IMR-90 (cell line): ENCODE measurements around the gene PIK3C2A. TPM values are rescaled to one million over a fixed set of nuclear protein-coding genes. Genes with fewer than 3 reads are reported as not detected.

Experiments
- ATAC-seq: fragments of 200-7000 bp; cut with Tn5 transposase; 2 replicates; pipeline ENCODE4 v1.9.1; 2020; ENCODE audit warnings: low read depth, mild to moderate bottlenecking, moderate library complexity
- BruUV-seq: library from RNA; stranded (reverse); fragments of 400-500 nt; replicated peaks from 2 replicates; lab custom pipeline; 2021; lab: Mats Ljungman, UMichigan
- CTCF ChIA-PET: fragments of 300-600 bp; formaldehyde crosslinking; extraction: SDS; loops from one replicate; lab custom pipeline; 2021; ENCODE audit warnings: antibody characterized with exemption; lab: Yijun Ruan, JAX
- POLR2A ChIA-PET: fragments of 300-600 bp; sonication (Branson Sonifier 250); formaldehyde crosslinking; loops from one replicate; lab custom pipeline; 2022; ENCODE audit warnings: antibody characterized with exemption; ENCODE audit not compliant: unreplicated experiment; lab: Charles Lee
- DNase-seq: peaks from one replicate; pipeline ENCODE4 v3.0.0; 2013
- H2AFZ ChIP-seq: replicated peaks from 2 replicates; pipeline ENCODE3; 2013; ENCODE audit warnings: low read length, mild to moderate bottlenecking; ENCODE audit not compliant: poor library complexity
- H2AK5ac ChIP-seq: 2 replicates; pipeline ENCODE4 v1.6.1; 2013; ENCODE audit warnings: low read depth, low read length, inconsistent platforms
- H2AK9ac ChIP-seq: replicated peaks from 2 replicates; pipeline ENCODE3; 2013; ENCODE audit warnings: mild to moderate bottlenecking, low read depth, low read length, moderate library complexity; ENCODE audit not compliant: poor library complexity
- H2BK120ac ChIP-seq: 2 replicates; pipeline ENCODE4 v1.6.1; 2013; ENCODE audit warnings: low read depth, low read length, inconsistent platforms
- H2BK15ac ChIP-seq: 3 replicates; pipeline ENCODE4 v1.6.1; 2013; ENCODE audit warnings: low read depth, low read length, inconsistent platforms
- H2BK20ac ChIP-seq: 2 replicates; pipeline ENCODE4 v1.6.1; 2013; ENCODE audit warnings: low read depth, mild to moderate bottlenecking, inconsistent platforms, low read length, moderate library complexity
- H2BK5ac ChIP-seq: 2 replicates; pipeline ENCODE4 v1.6.1; 2013; ENCODE audit warnings: mild to moderate bottlenecking, low read depth, low read length, inconsistent platforms; ENCODE audit not compliant: poor library complexity, severe bottlenecking
- H3K14ac ChIP-seq: replicated peaks from 2 replicates; pipeline ENCODE4 v1.6.1; 2013; ENCODE audit warnings: low read depth, low read length, inconsistent platforms
- H3K18ac ChIP-seq: 2 replicates; pipeline ENCODE4 v1.6.1; 2013; ENCODE audit warnings: low read depth, low read length, control low read depth
- H3K23ac ChIP-seq: 2 replicates; pipeline ENCODE4 v1.6.1; 2013; ENCODE audit warnings: low read depth, low read length, inconsistent platforms
- H3K27ac ChIP-seq: 2 replicates; pipeline ENCODE4 v1.5.1; 2013; ENCODE audit warnings: mild to moderate bottlenecking, control low read depth, low read length; ENCODE audit not compliant: insufficient read depth
- H3K27me3 ChIP-seq: 2 replicates; pipeline ENCODE4 v1.6.1; 2013; ENCODE audit warnings: low read length; ENCODE audit not compliant: control insufficient read depth, insufficient read depth
- H3K36me3 ChIP-seq: 2 replicates; pipeline ENCODE4 v1.6.1; 2013; ENCODE audit warnings: low read length, mixed read lengths; ENCODE audit not compliant: control insufficient read depth, insufficient read depth
- H3K4ac ChIP-seq: 2 replicates; pipeline ENCODE4 v1.6.1; 2013; ENCODE audit warnings: low read depth, low read length, inconsistent platforms
- H3K4me1 ChIP-seq: 2 replicates; pipeline ENCODE4 v1.6.1; 2013; ENCODE audit warnings: low read length, mixed read lengths; ENCODE audit not compliant: control insufficient read depth, insufficient read depth
- H3K4me2 ChIP-seq: 2 replicates; pipeline ENCODE4 v1.6.1; 2013; ENCODE audit warnings: low read depth, mild to moderate bottlenecking, control low read depth, low read length, moderate library complexity
- H3K4me3 ChIP-seq: 2 replicates; pipeline ENCODE4 v1.5.1; 2013; ENCODE audit warnings: low read depth, mild to moderate bottlenecking, control low read depth, low read length, moderate library complexity; ENCODE audit not compliant: insufficient read depth
- H3K56ac ChIP-seq: 2 replicates; pipeline ENCODE4 v1.6.1; 2013; ENCODE audit warnings: low read length, inconsistent platforms; ENCODE audit not compliant: insufficient read depth; ENCODE audit errors: extremely low read depth
- H3K79me1 ChIP-seq, 2 experiments: 2 replicates each; pipeline ENCODE4 v1.6.1; 2013; ENCODE audit warnings: low read length in 2 of 2, inconsistent platforms in 1 of 2, low read depth in 1 of 2
- H3K9ac ChIP-seq: 2 replicates; pipeline ENCODE4 v1.6.1; 2013; ENCODE audit warnings: low read depth, low read length, control low read depth
- H3K9me1 ChIP-seq: 2 replicates; pipeline ENCODE4 v1.6.1; 2013; ENCODE audit warnings: low read length, inconsistent platforms; ENCODE audit not compliant: insufficient read depth
- H3K9me3 ChIP-seq: 2 replicates; pipeline ENCODE4 v1.6.1; 2013; ENCODE audit warnings: low read length; ENCODE audit not compliant: control insufficient read depth, insufficient read depth
- H4K20me1 ChIP-seq: 2 replicates; pipeline ENCODE4 v1.6.1; 2013; ENCODE audit warnings: low read length, inconsistent platforms; ENCODE audit not compliant: insufficient read depth
- H4K5ac ChIP-seq: 2 replicates; pipeline ENCODE4 v1.6.1; 2013; ENCODE audit warnings: mild to moderate bottlenecking, low read depth, low read length, control low read depth
- H4K8ac ChIP-seq, 2 experiments: 2 replicates each; pipeline ENCODE4 v1.6.1; 2013; ENCODE audit warnings: low read depth in 2 of 2, low read length in 2 of 2, control low read depth in 1 of 2, inconsistent platforms in 1 of 2
- H4K91ac ChIP-seq: 2 replicates; pipeline ENCODE4 v1.6.1; 2013; ENCODE audit warnings: low read depth, low read length, inconsistent platforms; ENCODE audit not compliant: insufficient read depth
- BHLHE40 ChIP-seq: fragments of 150-350 bp; IDR thresholded peaks from 2 replicates; pipeline ENCODE4 v1.6.1; 2016; ENCODE audit warnings: mild to moderate bottlenecking, low read depth, low read length
- CEBPB ChIP-seq: IDR thresholded peaks from 2 replicates; pipeline ENCODE4 v1.6.1; 2012; ENCODE audit warnings: low read depth, low read length, improper control_type of control experiment
- CHD1 ChIP-seq: IDR thresholded peaks from 2 replicates; pipeline ENCODE4 v1.6.1; 2012; ENCODE audit warnings: low read depth, low read length, improper control_type of control experiment
- FOS ChIP-seq: fragments of 150-350 bp; IDR thresholded peaks from 2 replicates; pipeline ENCODE4 v1.6.1; 2016; ENCODE audit warnings: low read depth, low read length
- MAFK ChIP-seq: IDR thresholded peaks from 2 replicates; pipeline ENCODE4 v1.6.1; 2012; ENCODE audit warnings: low read depth, low read length, improper control_type of control experiment
- MAZ ChIP-seq: IDR thresholded peaks from 2 replicates; pipeline ENCODE4 v1.6.1; 2012; ENCODE audit warnings: low read depth, mild to moderate bottlenecking, low read length, improper control_type of control experiment, moderate library complexity, borderline replicate concordance
- NFE2L2 ChIP-seq: fragments of 150-350 bp; IDR thresholded peaks from 2 replicates; pipeline ENCODE4 v1.6.1; 2016; ENCODE audit warnings: low read depth, mild to moderate bottlenecking, low read length
- RFX5 ChIP-seq: IDR thresholded peaks from 2 replicates; pipeline ENCODE4 v1.8.0; 2012; ENCODE audit warnings: low read depth, mild to moderate bottlenecking, low read length, moderate library complexity
- SMC3 ChIP-seq: fragments of 150-350 bp; IDR thresholded peaks from 2 replicates; pipeline ENCODE4 v1.6.1; 2016; ENCODE audit warnings: low read depth, mild to moderate bottlenecking, antibody characterized with exemption, low read length, moderate library complexity
- WGBS, 2 experiments: methylation state at CpG; one replicate each; pipeline versions ENCODE4 v1.1.5 to v1.1.7; 2013; ENCODE audit warnings: missing lambda C conversion rate in 2 of 2; ENCODE audit not compliant: insufficient read length in 1 of 2; ENCODE audit errors: extremely low coverage in 2 of 2; 5-methylcytosine and 5-hydroxymethylcytosine counted together
- dilution Hi-C: fragments of 300-500 bp; cut with HindIII; formaldehyde crosslinking; loops from one replicate; pipeline ENCODE4 v1.14.3; 2018; ENCODE audit warnings: low sequenced_read_pairs; ENCODE audit not compliant: unreplicated experiment
- in situ Hi-C: fragments of 300-500 bp; cut with MboI; formaldehyde crosslinking; loops from 3 replicates; pipeline ENCODE4 v1.14.3; 2019; ENCODE audit warnings: low sequenced_read_pairs, inconsistent platforms, mixed read lengths
- intact Hi-C: fragments of 100-400 bp; cut with micrococcal nuclease; formaldehyde crosslinking; loops from 2 replicates; pipeline ENCODE4 v1.10.0; 2022
- polyA plus RNA-seq, 3 experiments: library from polyadenylated mRNA; depleted of rRNA; stranded (reverse); fragments of >200 nt; gene quantifications; 2 replicates each; pipeline ENCODE4 v1.2.3, GENCODE V29; 2012; ENCODE audit warnings: low replicate concordance in 1 of 3
- total RNA-seq: library from RNA; depleted of rRNA; stranded (reverse); fragments of >200 nt; gene quantifications from 2 replicates; pipeline ENCODE4 v1.2.3, GENCODE V29; 2012; rRNA removed
- TF ChIP-seq, protein P1 (sequence below): fragments of 150-350 bp; IDR thresholded peaks from 2 replicates; pipeline ENCODE4 v1.6.1; 2016; ENCODE audit warnings: low read depth, mild to moderate bottlenecking, low read length, moderate library complexity, borderline replicate concordance

The PIK3C2A gene
- total and polyA plus RNA-seq, 2 of the 4 experiments (the other 2 are of a cell fraction) = 14.6 to 36.6 TPM

DNA sequence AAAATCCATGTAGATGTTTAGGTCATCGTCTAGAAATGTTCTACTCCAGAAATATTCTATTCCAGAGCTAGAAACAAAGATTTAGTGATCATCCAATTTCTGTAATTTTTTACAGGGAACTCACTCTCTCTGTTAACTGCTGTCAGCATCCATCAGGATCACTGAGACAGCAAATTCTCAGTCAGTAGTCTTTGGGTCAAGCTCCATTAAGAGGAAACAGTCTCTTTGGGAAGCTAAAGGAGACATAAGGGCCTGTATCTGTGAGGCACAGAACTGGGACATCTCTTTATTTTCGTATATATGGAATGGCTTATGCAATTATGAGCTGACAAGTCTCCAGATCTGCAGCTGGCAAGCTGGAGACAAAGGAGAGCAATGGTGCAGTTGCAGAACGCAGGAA is 48.3 kb downstream of the PIK3C2A start:
- H4K20me1 ChIP-seq = peaks cover 21% of the 10 kb centered on the region; the same call in 1 of the 2 replicates
- H2AK9ac ChIP-seq = no peak overlapping the region
- no peak overlapping the region for H2BK20ac ChIP-seq
- no CpG with 5 or more reads among the region's 3 CpGs for WGBS, 2 experiments
- no peak overlapping the region for H2BK120ac ChIP-seq
- no peak overlapping the region for H4K8ac ChIP-seq
- DNase-seq = no peak
- H3K79me1 ChIP-seq = peaks cover 14 to 54% of the 10 kb centered on the region in 2 experiments
- H3K27ac ChIP-seq = no peak overlapping the region
- dilution Hi-C loops = no loop called here
- ChIA-PET POLR2A (interaction anchor here (0.6 kb wide), 1 partner anchor 25 kb away, joined by 4 read pairs; no protein-coding TSS in a partner anchor), CTCF (interaction anchor here (0.9 to 1.1 kb wide), 3 partner anchors 9 to 20 kb away, joined by 3 read pairs; no protein-coding TSS in a partner anchor)
- H2AFZ ChIP-seq = no peak overlapping the region
- H3K9ac ChIP-seq = no peak overlapping the region
- no peaks in the 10 kb centered on the region for H3K27me3 ChIP-seq
- H3K36me3 ChIP-seq = no peaks in the 10 kb centered on the region
- H3K4me2 ChIP-seq = no peak overlapping the region
- no peak overlapping the region for H2BK5ac ChIP-seq
- TF ChIP-seq MAFK (no peak), SMC3 (no peak), BHLHE40 (no peak), CHD1 (no peak), NFE2L2 (no peak), MAZ (no peak), FOS (no peak), CEBPB (no peak), RFX5 (no peak)
- TF ChIP-seq, protein P1, sequence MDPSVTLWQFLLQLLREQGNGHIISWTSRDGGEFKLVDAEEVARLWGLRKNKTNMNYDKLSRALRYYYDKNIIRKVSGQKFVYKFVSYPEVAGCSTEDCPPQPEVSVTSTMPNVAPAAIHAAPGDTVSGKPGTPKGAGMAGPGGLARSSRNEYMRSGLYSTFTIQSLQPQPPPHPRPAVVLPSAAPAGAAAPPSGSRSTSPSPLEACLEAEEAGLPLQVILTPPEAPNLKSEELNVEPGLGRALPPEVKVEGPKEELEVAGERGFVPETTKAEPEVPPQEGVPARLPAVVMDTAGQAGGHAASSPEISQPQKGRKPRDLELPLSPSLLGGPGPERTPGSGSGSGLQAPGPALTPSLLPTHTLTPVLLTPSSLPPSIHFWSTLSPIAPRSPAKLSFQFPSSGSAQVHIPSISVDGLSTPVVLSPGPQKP = no peak
- no peaks in the 10 kb centered on the region for H3K4me1 ChIP-seq
- H2AK5ac ChIP-seq = no peak overlapping the region
- peaks cover 9% of the 10 kb centered on the region for H3K9me1 ChIP-seq
- BruUV-seq = no TSS peak
- no peak overlapping the region for H3K18ac ChIP-seq
- in situ Hi-C loops = no loop called here
- intact Hi-C loops = no loop called here
- no peak overlapping the region for H2BK15ac ChIP-seq
- no peak overlapping the region for H3K56ac ChIP-seq
- no peak overlapping the region for H3K4me3 ChIP-seq
- no peak overlapping the region for H3K14ac ChIP-seq
- H3K9me3 ChIP-seq = no peaks in the 10 kb centered on the region
- no peak overlapping the region for H4K5ac ChIP-seq
- ATAC-seq = no peak
- H3K23ac ChIP-seq = no peak overlapping the region
- no peak overlapping the region for H3K4ac ChIP-seq
- no peak overlapping the region for H4K91ac ChIP-seq

Other genes starting within 250 kb of the PIK3C2A start
- gene PLEKHA7, start 193.6 kb downstream of the PIK3C2A start, total RNA-seq = not detected in 2 replicates
- 0.10 and 0.12 TPM in 2 replicates for gene PLEKHA7, start 193.6 kb downstream of the PIK3C2A start, polyA plus RNA-seq (2012; rRNA removed)
- 548 and 1,189 TPM in 2 replicates for gene RPS13, start 130.3 kb downstream of the PIK3C2A start, total RNA-seq
- 606 and 701 TPM in 2 replicates for gene RPS13, start 130.3 kb downstream of the PIK3C2A start, polyA plus RNA-seq (2012; rRNA removed)
- gene NUCB2, start 68.8 kb upstream of the PIK3C2A start, total RNA-seq = 52.7 and 83.0 TPM in 2 replicates
- 54.9 and 55.4 TPM in 2 replicates for gene NUCB2, start 68.8 kb upstream of the PIK3C2A start, polyA plus RNA-seq (2012; rRNA removed)
- gene NCR3LG1, start 143.8 kb upstream of the PIK3C2A start, total RNA-seq = 3.9 and 4.1 TPM in 2 replicates
- 1.5 and 1.7 TPM in 2 replicates for gene NCR3LG1, start 143.8 kb upstream of the PIK3C2A start, polyA plus RNA-seq (2012; rRNA removed)
- not detected in 2 replicates for gene KCNJ11, start 180.7 kb upstream of the PIK3C2A start, total RNA-seq
- gene KCNJ11, start 180.7 kb upstream of the PIK3C2A start, polyA plus RNA-seq (2012; rRNA removed) = not detected in 2 replicates